Hepatocyte (in vitro differentiated cells): ENCODE data around the gene SLC35A3. TPM values are rescaled to one million over a fixed set of nuclear protein-coding genes. Genes with fewer than 3 reads are reported as not detected.

Experiments used
- DNase-seq: peaks from one replicate; pipeline ENCODE4 v3.0.0-alpha.2; 2016; ENCODE audit warnings: low spot score
- H2AFZ ChIP-seq: fragments of 200-600 bp; sonication (generic); 2 replicates; pipeline ENCODE4 v1.6.0; 2016; ENCODE audit warnings: antibody characterized with exemption, mild to moderate bottlenecking
- H3K27ac ChIP-seq: fragments of 200-600 bp; sonication (generic); 2 replicates; pipeline ENCODE4 v1.5.1; 2016; ENCODE audit warnings: mild to moderate bottlenecking
- H3K27me3 ChIP-seq: fragments of 200-600 bp; sonication (generic); 2 replicates; pipeline ENCODE4 v1.6.1; 2016
- H3K36me3 ChIP-seq: fragments of 200-600 bp; sonication (generic); replicated peaks from 2 replicates; pipeline ENCODE4 v1.5.1; 2016; ENCODE audit warnings: low read depth; ENCODE audit not compliant: insufficient read depth
- H3K4me1 ChIP-seq: fragments of 200-600 bp; sonication (generic); 2 replicates; pipeline ENCODE4 v1.5.1; 2016; ENCODE audit warnings: mild to moderate bottlenecking, moderate library complexity; ENCODE audit not compliant: insufficient read depth
- H3K4me2 ChIP-seq: fragments of 200-600 bp; sonication (generic); 2 replicates; pipeline ENCODE4 v1.6.0; 2016
- H3K4me3 ChIP-seq: fragments of 200-600 bp; sonication (generic); 2 replicates; pipeline ENCODE4 v1.5.1; 2016; ENCODE audit warnings: mild to moderate bottlenecking
- H3K79me2 ChIP-seq: fragments of 200-600 bp; sonication (generic); 2 replicates; pipeline ENCODE4 v1.6.0; 2017; ENCODE audit warnings: mild to moderate bottlenecking
- H3K9me2 ChIP-seq: fragments of 200-600 bp; sonication (generic); replicated peaks from 2 replicates; pipeline ENCODE4 v1.6.0; 2017; ENCODE audit warnings: mild to moderate bottlenecking; ENCODE audit not compliant: insufficient read depth
- H3K9me3 ChIP-seq: fragments of 200-600 bp; sonication (generic); 2 replicates; pipeline ENCODE4 v1.5.1; 2016; ENCODE audit warnings: low read depth, mild to moderate bottlenecking
- H4K20me1 ChIP-seq: fragments of 200-600 bp; sonication (generic); 2 replicates; pipeline ENCODE4 v1.6.0; 2016; ENCODE audit warnings: mild to moderate bottlenecking; ENCODE audit not compliant: insufficient read depth, poor library complexity, severe bottlenecking
- EZH2 ChIP-seq: fragments of 200-600 bp; sonication (generic); IDR thresholded peaks from 2 replicates; pipeline ENCODE4 v1.6.1; 2016; ENCODE audit warnings: antibody characterized with exemption, mild to moderate bottlenecking, borderline replicate concordance
- EZH2phosphoT487 ChIP-seq: fragments of 200-600 bp; sonication (generic); IDR thresholded peaks from one replicate; pipeline ENCODE4 v1.6.1; 2018; ENCODE audit warnings: antibody characterized with exemption, mild to moderate bottlenecking, low read depth, moderate library complexity; ENCODE audit not compliant: unreplicated experiment, severe bottlenecking
- WGBS: methylation state at CpG from one replicate; pipeline ENCODE4 v1.1.6; 2016; ENCODE audit warnings: low lambda C conversion rate; ENCODE audit errors: missing lambda C conversion rate; 5-methylcytosine and 5-hydroxymethylcytosine counted together
- polyA plus RNA-seq: library from polyadenylated mRNA; unstranded; fragments of >200 nt; fragmentation: Nextera tagmentation; extraction: Ambion mirVana; gene quantifications from 2 replicates; pipeline ENCODE4 v1.2.1, GENCODE V29; 2016
- total RNA-seq: library from RNA; depleted of rRNA; stranded (reverse); fragments of >200 nt; gene quantifications from 2 replicates; pipeline ENCODE4 v1.2.3, GENCODE V29; 2014
- TF ChIP-seq, protein P1 (sequence below): fragments of 200-600 bp; sonication (generic); IDR thresholded peaks from 2 replicates; pipeline ENCODE4 v1.5.1; 2016; ENCODE audit warnings: antibody characterized with exemption, mild to moderate bottlenecking; ENCODE audit not compliant: poor library complexity

SLC35A3 gene
- total RNA-seq (39.7 and 56.1 TPM in 2 replicates), polyA plus RNA-seq (16.7 and 18.9 TPM in 2 replicates)

DNA sequence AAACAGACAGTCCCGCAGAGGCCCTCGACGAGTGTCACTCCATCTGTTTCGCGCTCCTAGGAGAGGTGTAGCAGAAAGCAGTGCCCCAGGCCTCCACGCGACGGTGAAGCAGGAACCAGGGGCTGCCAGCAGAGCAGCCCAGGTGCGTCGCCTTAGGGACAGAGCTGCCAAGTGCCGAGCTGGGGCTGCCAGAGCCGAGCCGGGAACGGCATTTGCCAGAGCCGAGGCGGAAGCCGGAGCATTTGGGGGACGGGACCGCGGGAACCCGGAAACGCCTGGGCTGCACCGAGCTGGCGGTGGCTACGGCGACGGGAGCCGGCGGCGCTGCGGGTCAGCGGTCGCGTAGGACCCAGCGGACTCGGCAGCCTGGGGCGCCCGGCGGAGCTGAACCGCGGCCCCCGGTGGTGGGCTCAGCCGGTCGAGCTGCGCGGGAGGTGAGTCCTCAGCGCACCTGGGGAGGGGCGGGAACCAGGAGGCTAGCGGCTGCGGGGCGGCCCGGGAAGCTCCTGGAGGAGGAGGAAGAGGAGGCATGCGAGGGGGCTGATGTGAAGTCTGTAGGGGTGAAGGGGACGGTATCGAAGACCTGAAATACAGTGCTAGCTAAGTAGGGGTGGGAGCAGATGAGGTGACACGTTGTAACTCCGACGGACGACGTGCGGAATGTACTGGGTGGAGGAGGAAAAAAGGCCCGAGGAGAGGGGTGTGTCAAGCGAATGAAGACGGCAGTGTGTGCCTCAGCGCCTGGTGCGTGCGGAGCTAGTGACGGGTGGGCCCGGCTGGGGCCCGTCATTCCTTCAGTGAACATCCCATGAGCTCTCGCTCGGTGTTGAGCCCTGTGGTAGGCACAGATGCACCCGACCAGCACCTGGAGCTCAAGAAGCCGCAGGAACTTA lies at the start of gene SLC35A3:
Gene SLC35A3, plus strand, starts transcription at position 268 of the 893 bp plus-strand sequence. CDS start 23,559 bp downstream, outside the sequence.
- Histone ChIP-seq H4K20me1 (no peaks in the 10 kb centered on the region), H3K27me3 (no peaks in the 10 kb centered on the region), H3K9me3 (no peaks in the 10 kb centered on the region), H2AFZ (peak within 1 kb of the TSS; percentile 98), H3K4me1 (peaks cover 14% of the 10 kb centered on the region), H3K4me3 (peak within 1 kb of the TSS; percentile 84), H3K4me2 (peak within 1 kb of the TSS; percentile 85), H3K36me3 (no peaks in the 10 kb centered on the region), H3K79me2 (peaks cover 45% of the 10 kb centered on the region), H3K27ac (peak within 1 kb of the TSS; percentile 98), H3K9me2 (no peaks in the 10 kb centered on the region)
- TF ChIP-seq, protein P1, sequence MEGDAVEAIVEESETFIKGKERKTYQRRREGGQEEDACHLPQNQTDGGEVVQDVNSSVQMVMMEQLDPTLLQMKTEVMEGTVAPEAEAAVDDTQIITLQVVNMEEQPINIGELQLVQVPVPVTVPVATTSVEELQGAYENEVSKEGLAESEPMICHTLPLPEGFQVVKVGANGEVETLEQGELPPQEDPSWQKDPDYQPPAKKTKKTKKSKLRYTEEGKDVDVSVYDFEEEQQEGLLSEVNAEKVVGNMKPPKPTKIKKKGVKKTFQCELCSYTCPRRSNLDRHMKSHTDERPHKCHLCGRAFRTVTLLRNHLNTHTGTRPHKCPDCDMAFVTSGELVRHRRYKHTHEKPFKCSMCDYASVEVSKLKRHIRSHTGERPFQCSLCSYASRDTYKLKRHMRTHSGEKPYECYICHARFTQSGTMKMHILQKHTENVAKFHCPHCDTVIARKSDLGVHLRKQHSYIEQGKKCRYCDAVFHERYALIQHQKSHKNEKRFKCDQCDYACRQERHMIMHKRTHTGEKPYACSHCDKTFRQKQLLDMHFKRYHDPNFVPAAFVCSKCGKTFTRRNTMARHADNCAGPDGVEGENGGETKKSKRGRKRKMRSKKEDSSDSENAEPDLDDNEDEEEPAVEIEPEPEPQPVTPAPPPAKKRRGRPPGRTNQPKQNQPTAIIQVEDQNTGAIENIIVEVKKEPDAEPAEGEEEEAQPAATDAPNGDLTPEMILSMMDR: no peak
- peak; percentile 88 for DNase-seq
- WGBS: 1% methylated on average over 60 of the region's 74 CpGs

DNA sequence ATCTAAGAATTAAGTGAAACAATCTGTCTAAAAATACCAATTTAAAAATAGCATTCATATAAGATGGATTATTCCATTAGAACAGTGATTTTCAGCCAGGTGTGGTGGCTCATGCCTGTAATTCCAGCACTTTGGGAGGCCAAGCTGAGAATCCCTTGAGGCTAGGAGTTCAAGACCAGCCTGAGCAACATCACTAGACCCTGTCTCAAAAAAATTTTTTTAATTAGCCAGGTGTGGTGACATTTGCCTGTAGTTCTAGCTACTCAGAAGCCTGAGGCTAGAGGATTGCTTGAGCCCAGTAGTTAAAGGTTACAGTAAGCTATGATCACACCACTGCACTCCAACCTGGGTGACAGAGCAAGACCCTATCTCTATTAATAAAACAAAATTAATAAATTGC lies 35.0 kb upstream of the SLC35A3 start:
- H2AFZ ChIP-seq: no peak overlapping the region
- H4K20me1 ChIP-seq: no peaks in the 10 kb centered on the region
- H3K4me2 ChIP-seq: no peak overlapping the region

DNA sequence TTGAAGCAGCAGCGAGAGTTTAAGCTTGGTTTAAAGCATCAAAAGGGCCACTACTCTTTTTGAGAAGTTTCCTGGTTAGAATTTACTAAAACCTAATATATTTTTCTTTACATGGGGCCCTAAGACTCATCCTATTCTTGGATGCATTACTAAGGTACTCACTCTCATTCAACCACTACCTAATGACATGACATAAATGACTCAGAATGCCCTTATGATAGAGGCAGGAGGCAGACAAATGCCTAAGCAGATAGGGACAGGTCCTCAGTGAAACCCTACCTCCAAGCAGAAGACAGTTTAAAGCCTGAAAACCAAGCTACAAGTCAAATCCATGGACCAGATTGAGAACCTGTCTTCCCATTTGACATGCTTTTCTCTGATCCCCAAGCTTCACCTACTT lies 34.3 kb upstream of the SLC35A3 start:
- Histone ChIP-seq H2AFZ (no peak overlapping the region), H3K4me3 (no peak overlapping the region), H3K9me2 (no peaks in the 10 kb centered on the region), H3K27ac (no peak overlapping the region), H3K4me1 (no peaks in the 10 kb centered on the region), H3K4me2 (no peak overlapping the region), H3K27me3 (no peaks in the 10 kb centered on the region), H3K36me3 (no peaks in the 10 kb centered on the region), H3K79me2 (no peaks in the 10 kb centered on the region), H4K20me1 (no peaks in the 10 kb centered on the region), H3K9me3 (no peaks in the 10 kb centered on the region)
- 94% methylated on average over 1 of the region's 1 CpG for WGBS
- TF ChIP-seq, protein P1: no peak
- TF ChIP-seq EZH2phosphoT487 (no peak), EZH2 (no peak)
- DNase-seq: no peak

More for the DNA sequence above, 35.0 kb upstream of the SLC35A3 start:
- no peak for TF ChIP-seq EZH2phosphoT487
- TF ChIP-seq, protein P1: no peak
- Histone ChIP-seq H3K4me3 (no peak overlapping the region), H3K4me1 (no peaks in the 10 kb centered on the region), H3K27ac (no peak overlapping the region), H3K9me2 (no peaks in the 10 kb centered on the region), H3K79me2 (no peaks in the 10 kb centered on the region), H3K27me3 (no peaks in the 10 kb centered on the region), H3K36me3 (no peaks in the 10 kb centered on the region), H3K9me3 (no peaks in the 10 kb centered on the region)
- no peak for DNase-seq
